ENCODE data around the gene STAMBP.

STAMBP gene

GRCh38 chr2:73906847-73907505, 78.2 kb downstream of the STAMBP start:
- DNase-seq (ENCODE audit: low spot score): no peak

DNA sequence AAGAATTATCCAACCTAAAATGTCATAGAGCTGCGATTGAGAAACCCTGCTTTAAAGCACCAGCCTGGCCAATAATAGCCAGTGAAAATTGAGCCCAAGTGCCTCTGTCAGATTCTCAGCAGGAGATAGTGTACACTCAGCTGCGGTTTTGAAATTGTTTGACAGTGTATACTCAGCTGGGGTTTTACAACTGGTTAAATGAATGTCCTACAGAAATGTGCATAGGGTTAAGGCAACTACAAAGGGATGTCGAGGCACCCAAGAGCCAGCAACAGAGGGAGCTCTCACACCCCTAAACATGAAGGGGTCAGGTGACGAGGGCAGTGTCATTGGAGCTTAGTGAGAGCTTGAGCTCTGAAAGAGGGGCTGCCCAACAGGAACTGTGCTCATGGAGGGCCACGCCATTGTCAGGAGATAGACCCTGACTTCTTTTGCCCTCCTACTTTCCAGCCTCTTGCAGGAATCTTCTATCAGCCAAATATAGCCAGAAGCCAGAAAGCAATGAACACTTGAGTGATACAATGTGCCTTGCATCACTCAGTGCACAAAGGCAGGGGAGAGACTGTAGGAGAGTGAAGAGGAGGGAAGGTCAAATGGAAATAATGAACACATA, 79.2 kb downstream of the STAMBP start:
- peak; percentile 25 for DNase-seq (ENCODE audit: low spot score)

- DNase-seq (ENCODE audit: low spot score): no peak
Observed at GRCh38 chr2:73908689-73909652, 80.2 kb downstream of the STAMBP start.

DNA sequence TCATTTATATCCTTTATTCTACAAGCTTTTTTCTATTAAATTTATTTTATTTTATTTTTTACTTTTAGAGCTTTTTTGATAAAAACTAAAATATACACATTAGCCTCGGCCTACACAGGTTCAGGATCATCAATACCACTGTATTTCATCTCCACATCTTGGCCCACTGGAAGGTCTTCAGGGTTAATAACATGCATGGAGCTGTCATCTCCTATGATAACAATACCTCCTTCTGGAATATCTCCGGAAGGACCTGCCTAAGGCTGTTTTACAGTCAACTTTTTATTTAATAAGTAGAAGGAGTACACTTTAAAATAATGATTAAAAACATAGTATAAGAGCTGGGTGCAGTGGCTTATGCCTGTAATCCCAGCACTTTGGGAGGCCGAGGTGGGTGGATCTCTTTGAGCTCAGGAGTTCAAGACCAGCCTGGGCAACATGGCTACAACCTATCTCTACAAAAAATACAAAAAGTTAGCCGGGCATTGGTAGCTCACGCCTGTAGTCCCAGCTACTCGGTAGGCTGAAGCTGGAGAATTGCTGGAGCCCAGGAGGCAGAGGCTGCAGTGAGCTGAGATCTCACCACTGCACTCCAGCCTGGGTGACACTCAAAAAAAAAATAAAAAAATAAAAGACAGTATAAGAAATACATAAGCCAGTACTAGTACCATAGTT, 82.2 kb downstream of the STAMBP start:
- no peak for DNase-seq (ENCODE audit: low spot score)

GRCh38 chr2:73911548-73912208, 82.9 kb downstream of the STAMBP start:
- no peak for DNase-seq (ENCODE audit: low spot score)

GRCh38 chr2:73913414-73914054, 84.8 kb downstream of the STAMBP start:
- DNase-seq (ENCODE audit: low spot score): no peak

DNA sequence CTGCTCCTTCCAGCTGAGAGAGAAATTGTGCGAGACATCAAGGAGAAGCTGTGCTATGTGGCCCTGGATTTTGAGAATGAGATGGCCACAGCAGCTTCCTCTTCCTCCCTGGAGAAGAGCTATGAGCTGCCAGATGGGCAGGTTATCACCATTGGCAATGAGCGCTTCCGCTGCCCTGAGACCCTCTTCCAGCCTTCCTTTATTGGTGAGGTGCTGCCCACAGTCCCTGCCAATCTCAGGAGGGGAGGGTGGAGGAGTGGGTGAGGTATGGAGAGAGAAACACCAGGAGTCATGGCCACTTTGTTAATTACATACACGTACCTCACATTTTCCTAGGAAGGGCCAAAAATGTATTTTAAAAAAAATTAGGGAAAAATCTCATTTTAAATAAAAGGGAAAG, 85.9 kb downstream of the STAMBP start:
- no peak for DNase-seq (ENCODE audit: low spot score)

GRCh38 chr2:73915437-73915993, 86.8 kb downstream of the STAMBP start:
- DNase-seq (ENCODE audit: low spot score): no peak

DNA sequence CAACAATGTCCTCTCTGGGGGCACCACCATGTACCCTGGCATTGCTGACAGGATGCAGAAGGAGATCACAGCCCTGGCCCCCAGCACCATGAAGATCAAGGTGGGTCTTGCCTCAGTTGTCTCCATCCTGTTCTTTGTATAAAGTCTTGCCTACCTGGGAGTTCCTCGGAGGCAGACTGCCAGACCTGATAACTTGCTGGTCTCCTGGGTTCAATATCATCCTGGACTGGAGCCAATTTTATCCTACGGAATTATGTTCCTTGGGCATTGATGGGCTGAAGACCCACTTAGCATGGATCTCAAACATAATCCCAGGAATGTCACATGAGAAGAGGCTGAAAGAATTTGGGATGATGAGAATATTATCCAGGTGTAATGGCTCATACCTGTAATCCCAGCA, 87.9 kb downstream of the STAMBP start:
- no peak for DNase-seq (ENCODE audit: low spot score)

GRCh38 chr2:73917296-73917695, 88.5 kb downstream of the STAMBP start:
- no peak for DNase-seq (ENCODE audit: low spot score)

DNA sequence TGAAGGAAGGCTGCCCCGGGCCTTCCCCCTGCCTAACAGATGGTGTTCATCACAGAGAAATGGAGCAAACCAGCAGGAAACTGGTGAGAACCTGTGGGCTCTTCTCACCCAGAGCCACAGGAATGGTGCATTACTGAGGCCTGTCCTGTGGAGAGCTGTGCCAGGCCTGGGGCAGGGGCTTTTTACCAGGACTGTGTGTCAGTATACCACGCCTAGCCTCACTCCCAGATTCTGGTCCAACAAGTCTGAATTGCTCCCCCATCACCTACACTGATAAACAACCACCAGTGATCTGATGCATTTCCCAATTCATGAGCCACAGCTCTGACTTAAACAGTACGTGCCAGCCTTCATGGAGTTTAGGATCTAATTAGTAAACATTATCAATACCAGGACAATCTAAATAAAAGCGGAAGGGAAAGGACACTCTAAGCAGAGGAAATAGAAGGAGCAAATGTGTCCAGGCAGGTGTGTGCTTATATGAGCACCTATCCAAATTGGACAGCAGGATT, 89.0 kb downstream of the STAMBP start:
- no peak for DNase-seq (ENCODE audit: low spot score)

DNA sequence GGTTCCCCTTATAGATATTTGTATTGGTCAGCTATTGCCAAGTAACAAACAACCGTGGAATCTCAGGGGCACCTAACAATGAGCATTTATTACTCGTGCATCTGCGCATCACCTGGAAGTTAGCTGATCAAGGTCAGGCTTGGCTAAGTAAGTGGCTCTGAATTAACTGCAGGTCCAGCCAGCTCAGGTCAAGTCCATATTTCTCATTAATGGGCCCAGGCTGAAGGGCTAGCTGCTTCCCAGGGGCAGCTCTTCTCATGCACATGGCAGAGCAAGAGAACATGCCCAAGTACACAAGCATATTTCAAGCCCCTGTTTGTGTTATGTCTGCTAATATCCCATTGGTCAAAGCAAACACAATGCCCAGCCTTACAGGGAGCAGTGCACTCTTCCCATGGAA, 90.1 kb downstream of the STAMBP start:
- DNase-seq (ENCODE audit: low spot score): no peak

DNA sequence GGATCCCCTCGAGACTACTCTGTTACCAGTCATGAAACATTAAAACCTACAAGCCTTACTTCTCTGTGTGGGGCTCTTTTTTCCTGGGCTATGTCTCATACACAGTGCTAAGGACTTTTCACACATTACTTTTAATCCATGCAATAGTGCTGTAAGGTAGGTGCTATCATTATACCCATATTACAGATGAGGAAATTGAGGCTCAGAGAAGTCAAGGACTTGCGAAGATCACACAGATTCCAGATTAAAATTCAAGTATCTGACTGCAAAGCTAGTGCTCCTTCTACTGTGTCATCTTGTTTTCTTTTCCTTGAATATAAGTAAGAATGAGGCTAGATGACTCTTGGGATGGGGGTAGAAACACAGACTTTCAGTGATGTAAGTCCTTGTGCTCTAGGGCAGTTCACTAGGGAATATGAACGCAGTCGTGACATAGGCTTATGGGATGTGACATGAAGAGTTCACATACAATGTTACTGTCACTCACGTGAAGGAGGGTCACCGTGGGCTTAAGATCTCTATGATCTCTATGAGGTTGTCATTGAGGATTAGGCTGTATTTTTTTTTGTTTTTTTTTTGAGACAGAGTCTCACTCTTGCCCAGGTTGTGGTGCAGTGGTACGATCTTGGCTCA, 91.0 kb downstream of the STAMBP start:
- DNase-seq (ENCODE audit: low spot score): no peak

GRCh38 chr2:73920577-73921545, 92.1 kb downstream of the STAMBP start:
- peak; percentile 43 for DNase-seq (ENCODE audit: low spot score)

DNA sequence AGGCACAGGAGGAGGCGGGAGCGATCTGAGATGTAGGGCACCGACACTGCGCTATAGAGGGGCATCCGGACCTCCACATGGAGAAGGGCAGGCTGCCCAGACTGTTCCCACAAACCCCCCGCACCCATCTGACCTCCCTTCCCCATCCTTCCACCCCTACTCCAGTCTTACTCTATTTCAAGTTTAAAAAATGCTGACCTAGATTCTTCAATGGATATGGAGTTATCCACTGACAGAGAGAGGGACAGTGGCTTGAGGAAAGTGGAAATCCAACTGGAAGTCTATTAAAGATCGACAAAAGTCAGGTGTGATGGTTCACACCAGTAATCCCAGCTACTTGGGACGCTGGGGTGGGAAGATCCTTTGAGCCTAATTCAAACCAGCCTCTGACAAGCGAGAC, 92.8 kb downstream of the STAMBP start:
- no peak for DNase-seq (ENCODE audit: low spot score)

- DNase-seq (ENCODE audit: low spot score): no peak
Observed at GRCh38 chr2:73922681-73923080, 93.9 kb downstream of the STAMBP start.
